Progenitor cell of endocrine pancreas (in vitro differentiated cells): ENCODE data around the gene TTC33. TPM values are rescaled to one million over a fixed set of nuclear protein-coding genes. Genes with fewer than 3 reads are reported as not detected.

ENCODE experiments used
- DNase-seq: peaks from one replicate; pipeline ENCODE4 v3.0.0; 2021; ENCODE audit warnings: low spot score; ENCODE audit not compliant: unreplicated experiment
- H3K27ac Mint-ChIP-seq: 2 replicates; pipeline ENCODE4 v1.8.0; 2021; ENCODE audit warnings: mild to moderate bottlenecking, moderate library complexity, mixed read lengths
- H3K27me3 Mint-ChIP-seq: 2 replicates; pipeline ENCODE4 v1.8.0; 2021; ENCODE audit warnings: mixed read lengths
- H3K36me3 Mint-ChIP-seq: 2 replicates; pipeline ENCODE4 v1.8.0; 2022; ENCODE audit warnings: mixed read lengths; ENCODE audit not compliant: insufficient read depth
- H3K4me1 Mint-ChIP-seq: 2 replicates; pipeline ENCODE4 v1.8.0; 2021; ENCODE audit warnings: low read depth, mixed read lengths
- H3K4me3 Mint-ChIP-seq: 2 replicates; pipeline ENCODE4 v1.8.0; 2021; ENCODE audit warnings: low read depth, mild to moderate bottlenecking, moderate library complexity, mixed read lengths
- H3K9me3 Mint-ChIP-seq: 2 replicates; pipeline ENCODE4 v1.8.0; 2021; ENCODE audit warnings: low read depth, mixed read lengths
- total RNA-seq: library from RNA; stranded (reverse); gene quantifications from 2 replicates; pipeline ENCODE4 v1.2.1, GENCODE V29; 2021
- TF ChIP-seq, protein P1 (sequence below): fragments of 200-600 bp; sonication (generic); IDR thresholded peaks from one replicate; pipeline ENCODE4 v1.5.0; 2021; ENCODE audit warnings: antibody characterized with exemption, mild to moderate bottlenecking; ENCODE audit not compliant: unreplicated experiment

Gene TTC33
- total RNA-seq, 1 donor from 2014 or later = 25.4 TPM

DNA sequence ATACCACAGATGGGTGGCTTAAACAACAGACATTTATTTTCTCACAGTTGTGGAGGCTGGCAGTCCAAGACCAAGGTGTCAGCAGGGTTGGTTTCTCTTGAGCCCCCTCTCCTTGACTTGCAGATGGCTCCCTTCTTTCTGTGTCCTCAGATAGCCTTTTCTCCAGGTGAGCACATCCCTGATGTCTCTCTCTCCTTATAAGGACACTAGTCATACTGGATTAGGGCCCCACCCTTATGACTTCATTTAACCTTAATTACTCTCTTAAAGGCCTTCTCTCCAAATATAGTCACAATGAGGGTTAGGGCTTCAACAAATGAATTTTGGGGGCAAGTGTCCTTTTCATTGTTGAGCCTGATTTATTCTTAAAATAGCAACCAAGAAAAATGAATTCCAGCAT is 61.3 kb downstream of the TTC33 start:
- Mint-ChIP-seq H3K4me1 (no peaks in the 10 kb centered on the region), H3K27ac (no peak overlapping the region), H3K36me3 (peaks cover 3% of the 10 kb centered on the region), H3K4me3 (no peak overlapping the region), H3K27me3 (no peaks in the 10 kb centered on the region), H3K9me3 (no peaks in the 10 kb centered on the region)
- no peak for DNase-seq
- TF ChIP-seq, protein P1, sequence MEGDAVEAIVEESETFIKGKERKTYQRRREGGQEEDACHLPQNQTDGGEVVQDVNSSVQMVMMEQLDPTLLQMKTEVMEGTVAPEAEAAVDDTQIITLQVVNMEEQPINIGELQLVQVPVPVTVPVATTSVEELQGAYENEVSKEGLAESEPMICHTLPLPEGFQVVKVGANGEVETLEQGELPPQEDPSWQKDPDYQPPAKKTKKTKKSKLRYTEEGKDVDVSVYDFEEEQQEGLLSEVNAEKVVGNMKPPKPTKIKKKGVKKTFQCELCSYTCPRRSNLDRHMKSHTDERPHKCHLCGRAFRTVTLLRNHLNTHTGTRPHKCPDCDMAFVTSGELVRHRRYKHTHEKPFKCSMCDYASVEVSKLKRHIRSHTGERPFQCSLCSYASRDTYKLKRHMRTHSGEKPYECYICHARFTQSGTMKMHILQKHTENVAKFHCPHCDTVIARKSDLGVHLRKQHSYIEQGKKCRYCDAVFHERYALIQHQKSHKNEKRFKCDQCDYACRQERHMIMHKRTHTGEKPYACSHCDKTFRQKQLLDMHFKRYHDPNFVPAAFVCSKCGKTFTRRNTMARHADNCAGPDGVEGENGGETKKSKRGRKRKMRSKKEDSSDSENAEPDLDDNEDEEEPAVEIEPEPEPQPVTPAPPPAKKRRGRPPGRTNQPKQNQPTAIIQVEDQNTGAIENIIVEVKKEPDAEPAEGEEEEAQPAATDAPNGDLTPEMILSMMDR = no peak

DNA sequence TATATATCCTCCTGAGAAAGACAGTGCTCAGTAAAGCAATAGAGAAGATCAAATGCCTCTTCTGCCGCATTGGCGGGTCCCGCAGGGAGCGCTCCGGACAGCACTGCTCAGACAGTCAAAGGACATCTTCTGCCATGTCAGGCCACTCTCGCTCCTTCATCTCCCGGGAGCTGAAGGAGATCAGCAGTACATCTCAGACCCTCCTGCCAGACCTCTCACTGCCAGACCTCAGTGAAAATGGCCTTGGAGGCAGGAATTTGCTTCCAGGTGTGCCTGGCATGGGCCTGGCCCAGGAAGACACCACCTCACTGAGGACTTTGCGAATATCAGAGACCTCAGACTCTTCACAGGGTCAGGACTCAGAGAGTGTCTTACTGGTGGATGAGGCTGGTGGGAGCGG is 63.9 kb downstream of the TTC33 start:
- Mint-ChIP-seq H3K36me3 (peaks cover 2% of the 10 kb centered on the region), H3K9me3 (no peaks in the 10 kb centered on the region), H3K27ac (no peak overlapping the region), H3K4me1 (peaks cover 12% of the 10 kb centered on the region), H3K27me3 (no peaks in the 10 kb centered on the region), H3K4me3 (no peak overlapping the region)
- DNase-seq = no peak
- TF ChIP-seq, protein P1 = no peak

DNA sequence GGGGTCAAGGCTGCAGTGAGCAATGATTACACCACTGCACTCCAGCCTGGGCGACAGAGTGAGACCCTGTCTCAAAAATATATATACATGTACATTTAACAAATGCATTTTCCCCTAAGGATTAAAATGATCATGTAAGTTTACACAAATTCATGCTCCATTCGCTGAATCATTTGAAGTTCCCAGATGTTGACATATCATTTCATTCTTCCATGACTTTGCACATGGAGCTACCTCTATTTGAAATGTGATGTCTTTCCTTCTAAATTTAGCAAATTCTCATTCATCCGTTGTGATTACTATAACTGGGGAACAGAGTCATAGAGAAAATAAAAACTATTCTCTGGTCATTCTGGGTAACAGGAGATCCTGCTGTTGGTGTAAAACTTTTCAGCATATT is 65.5 kb downstream of the TTC33 start:
- no peaks in the 10 kb centered on the region for H3K9me3 Mint-ChIP-seq
- H3K4me3 Mint-ChIP-seq = no peak overlapping the region
- TF ChIP-seq, protein P1 = no peak
- no peak for DNase-seq
- H3K36me3 Mint-ChIP-seq = peaks cover 2% of the 10 kb centered on the region
- H3K27me3 Mint-ChIP-seq = no peaks in the 10 kb centered on the region
- peaks cover 22% of the 10 kb centered on the region for H3K4me1 Mint-ChIP-seq
- no peak overlapping the region for H3K27ac Mint-ChIP-seq

DNA sequence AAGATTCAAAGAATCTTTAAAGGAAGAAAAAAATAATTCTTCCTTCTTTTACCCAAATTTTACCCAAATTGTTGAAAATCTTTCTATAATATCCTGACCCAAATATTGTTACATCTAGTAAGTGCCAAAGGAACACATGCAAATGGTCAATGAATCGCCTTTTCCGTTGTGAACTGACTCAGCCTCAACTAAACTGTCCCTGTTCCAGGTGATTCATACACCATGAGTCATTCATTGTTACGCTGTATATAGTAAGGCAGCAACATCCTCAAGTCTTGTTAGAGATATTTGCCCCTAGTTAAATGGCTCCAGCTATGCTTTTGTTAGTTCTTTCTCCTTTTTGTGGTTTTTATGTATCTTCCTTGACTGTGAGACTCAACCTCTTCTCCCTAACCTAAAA is 66.3 kb downstream of the TTC33 start:
- Mint-ChIP-seq H3K4me3 (no peak overlapping the region), H3K27ac (no peak overlapping the region), H3K4me1 (peaks cover 24% of the 10 kb centered on the region), H3K36me3 (peaks cover 2% of the 10 kb centered on the region), H3K27me3 (no peaks in the 10 kb centered on the region), H3K9me3 (no peaks in the 10 kb centered on the region)
- TF ChIP-seq, protein P1 = no peak
- DNase-seq = no peak

DNA sequence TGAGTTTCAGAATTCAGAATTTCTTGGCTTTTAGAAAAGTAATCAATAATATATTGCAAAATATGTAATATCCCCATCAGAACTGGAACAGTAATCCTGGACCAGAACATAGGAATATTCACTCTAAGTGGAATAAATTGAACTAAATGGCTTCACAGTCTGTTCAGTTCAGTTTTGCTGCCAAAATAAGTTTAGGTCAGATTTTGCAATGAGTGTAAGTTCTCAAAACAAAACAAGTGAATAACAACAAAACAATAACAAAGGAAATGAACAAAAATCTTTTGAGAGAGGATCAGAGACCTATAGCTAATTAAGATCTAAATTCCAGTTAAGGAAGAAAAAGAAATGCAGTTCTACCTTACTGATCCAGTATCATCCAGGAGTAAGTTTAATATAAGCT is 66.8 kb downstream of the TTC33 start:
- TF ChIP-seq, protein P1 = no peak
- Mint-ChIP-seq H3K27ac (no peak overlapping the region), H3K27me3 (no peaks in the 10 kb centered on the region), H3K4me1 (peaks cover 27% of the 10 kb centered on the region), H3K36me3 (peaks cover 2% of the 10 kb centered on the region), H3K9me3 (no peaks in the 10 kb centered on the region), H3K4me3 (no peak overlapping the region)
- no peak for DNase-seq
